ENCODE data around the gene RARB.

Gene RARB

GRCh38 chr3:25448750-25449692 is 21.0 kb downstream of the RARB start:
- no peak for DNase-seq

DNA sequence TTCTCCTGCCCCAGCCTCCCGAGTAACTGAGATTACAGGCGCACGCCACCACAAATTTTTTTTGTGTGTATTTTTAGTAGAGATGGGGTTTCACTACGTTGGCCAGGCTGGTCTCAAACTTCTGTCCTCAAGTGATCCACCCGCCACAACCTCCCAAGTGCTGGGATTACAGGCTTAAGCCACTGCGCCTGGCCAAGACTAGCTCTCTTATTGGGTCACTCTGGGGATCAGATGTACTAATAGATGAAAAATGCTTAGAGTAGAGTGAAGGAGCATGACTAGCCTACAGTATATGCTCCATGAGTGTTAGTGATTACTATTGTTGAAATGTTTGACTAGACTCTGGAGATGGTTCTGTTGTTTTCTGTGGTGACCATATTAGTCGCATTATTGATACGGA is 21.8 kb downstream of the RARB start:
- no peak for DNase-seq

DNA sequence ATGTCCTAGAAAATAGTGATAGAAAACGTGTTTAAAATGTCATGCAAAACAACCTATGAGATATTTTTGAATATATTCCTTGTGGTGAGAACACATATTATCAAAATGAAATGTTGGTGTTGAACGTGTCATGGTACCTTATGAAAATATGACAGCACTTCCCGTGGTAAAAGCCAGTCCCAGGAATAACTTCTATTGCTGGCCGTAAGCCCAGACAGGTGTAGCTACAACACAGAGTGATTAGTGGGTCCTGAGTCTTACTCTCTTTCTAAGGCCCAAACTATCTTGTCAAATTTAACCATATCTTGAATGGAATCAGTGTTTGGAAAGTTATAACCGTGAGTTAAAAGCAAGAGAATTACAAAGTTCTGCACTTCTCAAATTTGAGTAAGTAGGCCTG is 24.1 kb downstream of the RARB start:
- no peak for DNase-seq

- DNase-seq = no peak
Observed at GRCh38 chr3:25452740-25453139, 24.7 kb downstream of the RARB start.

- DNase-seq = no peak
Observed at GRCh38 chr3:25453619-25454004, 25.5 kb downstream of the RARB start.

DNA sequence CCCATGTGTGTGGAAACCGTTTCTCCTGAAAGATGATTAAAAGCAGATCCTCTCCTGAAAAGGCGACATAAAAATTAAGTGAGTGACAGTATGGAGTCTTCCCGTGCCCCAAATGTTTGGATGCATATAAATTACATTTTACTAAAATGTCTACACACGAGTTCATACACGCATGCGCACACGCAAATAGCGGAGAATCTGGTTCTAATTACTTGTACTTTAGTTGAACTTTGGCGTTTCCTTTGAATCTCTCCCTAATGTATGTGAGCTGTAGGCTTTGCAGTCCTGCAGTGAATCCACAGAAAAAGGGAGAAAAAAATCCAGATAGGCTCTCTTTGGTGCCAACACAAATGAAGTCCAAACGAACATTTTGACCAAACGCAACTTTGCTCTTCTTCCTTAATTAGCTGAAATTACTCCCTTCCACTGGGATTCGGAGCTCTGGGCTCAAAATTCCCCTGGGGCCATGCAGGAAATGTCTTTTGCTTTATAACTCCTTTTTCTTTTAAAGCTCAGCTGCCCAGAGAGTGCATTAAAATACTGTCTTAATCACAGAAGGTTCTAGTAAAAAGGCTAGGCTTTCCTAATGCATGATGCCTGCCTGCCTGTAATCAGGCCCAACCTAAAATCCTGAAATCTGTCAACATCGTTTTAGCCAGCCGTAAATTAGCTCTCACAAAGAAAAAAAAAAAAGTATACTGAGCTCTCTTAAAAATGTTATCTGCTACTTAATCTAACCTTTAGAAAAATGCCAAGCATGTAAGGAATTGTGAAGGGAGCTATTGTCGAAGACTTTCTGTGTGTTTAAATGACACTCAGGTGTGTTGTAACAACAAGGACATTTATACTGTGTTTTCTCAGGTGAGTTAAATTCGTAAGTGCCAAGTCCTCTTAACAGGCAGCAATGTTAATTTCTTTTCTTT is 26.2 kb downstream of the RARB start:
- no peak for DNase-seq

DNA sequence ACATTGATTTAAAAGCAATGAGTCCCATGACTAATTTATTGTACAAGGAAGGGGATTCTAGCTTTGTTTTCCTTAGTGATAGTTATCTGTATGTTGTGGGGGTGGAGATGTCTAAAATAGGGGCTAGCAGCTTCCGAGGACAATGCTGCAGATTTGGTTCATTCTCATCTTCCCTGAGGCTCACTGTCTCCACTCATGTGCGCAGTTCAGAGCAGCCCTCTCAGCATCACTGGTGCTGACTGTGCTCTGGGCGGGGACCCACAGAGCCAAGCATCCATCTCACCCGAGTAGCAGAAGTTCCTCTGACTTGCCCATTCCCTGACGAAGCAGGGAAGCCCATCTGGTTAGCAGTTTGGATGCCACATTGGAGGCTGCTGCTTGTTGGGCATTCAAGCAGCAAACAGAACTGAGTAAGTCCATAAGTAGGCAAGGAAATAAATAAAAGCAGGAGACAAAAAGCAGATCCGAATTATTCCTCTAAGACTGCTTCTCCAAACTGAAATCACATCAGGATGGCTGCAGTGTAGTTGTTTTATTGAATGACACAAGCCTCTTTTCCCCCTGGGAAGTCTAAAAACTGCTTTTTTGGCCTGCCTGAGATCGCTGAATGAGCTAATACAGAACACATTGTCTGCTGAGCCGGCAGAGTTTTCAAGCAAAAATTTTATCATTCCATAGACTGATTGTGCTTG is 27.5 kb downstream of the RARB start:
- no peak for DNase-seq

GRCh38 chr3:25456723-25457670 is 28.9 kb downstream of the RARB start:
- no peak for DNase-seq

- DNase-seq = no peak
Observed at GRCh38 chr3:25457671-25458419, 29.8 kb downstream of the RARB start.

- no peak for DNase-seq
Observed at GRCh38 chr3:25458420-25458814, 30.4 kb downstream of the RARB start.

- no peak for DNase-seq
Observed at GRCh38 chr3:25460751-25461150, 32.7 kb downstream of the RARB start.

GRCh38 chr3:25461946-25462345 is 33.9 kb downstream of the RARB start:
- DNase-seq = no peak

DNA sequence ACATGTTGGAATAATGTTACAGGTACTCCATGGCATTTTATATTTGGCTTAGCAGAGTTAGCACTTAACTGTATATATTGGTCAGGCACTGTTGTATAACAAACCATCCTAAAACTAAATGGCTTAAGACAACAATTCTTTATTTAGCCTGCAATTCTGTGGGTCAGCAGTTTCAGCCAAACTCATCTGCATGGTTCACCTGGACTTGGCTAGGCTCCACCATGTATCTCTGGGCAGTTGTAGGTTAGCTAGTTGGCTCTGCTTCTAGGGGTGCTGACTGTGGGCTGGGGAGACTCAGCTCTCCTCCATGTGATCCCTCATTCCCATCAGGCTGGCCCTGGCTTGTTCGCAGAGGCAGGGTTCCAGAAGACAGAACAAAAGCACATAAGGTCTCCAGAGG is 34.4 kb downstream of the RARB start:
- no peak for DNase-seq

DNA sequence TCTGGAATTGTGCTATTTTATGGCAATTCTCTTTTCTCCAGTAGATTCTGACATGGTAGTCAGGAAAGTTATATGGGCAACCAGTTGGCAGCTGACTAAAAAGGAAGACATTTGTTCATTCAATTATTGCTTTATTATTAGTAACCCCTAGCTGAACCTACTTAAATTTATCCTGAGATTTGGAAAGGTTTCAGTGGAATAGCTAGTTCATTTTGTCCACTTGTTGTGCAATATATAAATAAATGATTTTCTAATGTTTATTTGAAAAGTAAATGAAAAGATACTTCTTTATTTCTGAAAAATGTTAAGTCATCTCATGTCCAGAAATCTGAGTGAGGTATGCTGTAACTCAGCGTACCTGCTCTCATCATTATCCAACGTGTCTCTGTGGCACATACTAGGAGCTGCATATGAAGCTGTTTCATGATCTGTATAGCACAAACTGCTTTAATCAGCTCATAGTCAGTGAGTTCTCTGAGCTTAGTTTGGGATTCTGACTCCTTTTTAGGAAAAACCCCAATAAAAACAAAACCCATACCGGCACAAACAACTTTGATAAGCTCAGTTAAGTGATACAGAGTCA is 35.9 kb downstream of the RARB start:
- no peak for DNase-seq

GRCh38 chr3:25465266-25465860 is 37.3 kb downstream of the RARB start:
- DNase-seq = no peak

DNA sequence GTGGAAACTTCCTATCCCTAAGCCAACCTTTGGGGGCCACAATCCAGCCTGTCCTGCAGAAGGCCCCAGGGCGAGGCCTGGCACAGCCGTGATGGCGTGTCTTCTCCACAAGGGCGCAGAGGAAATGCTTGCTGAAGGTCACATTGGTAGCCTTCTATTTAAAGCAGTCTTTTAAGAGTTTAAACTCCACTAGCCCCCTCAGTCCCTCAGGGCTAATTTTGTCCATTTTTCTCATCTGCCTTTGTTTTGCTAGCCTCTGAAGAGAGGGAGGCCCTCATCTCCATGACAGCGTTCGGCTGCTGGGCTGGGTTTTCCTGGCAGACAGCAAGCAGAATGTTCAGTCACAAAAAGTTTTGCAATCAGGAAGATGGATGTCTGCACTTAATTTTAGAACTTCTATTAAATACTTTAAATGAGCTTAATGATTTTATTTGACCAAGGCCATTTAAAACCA is 40.8 kb downstream of the RARB start:
- DNase-seq = no peak

DNA sequence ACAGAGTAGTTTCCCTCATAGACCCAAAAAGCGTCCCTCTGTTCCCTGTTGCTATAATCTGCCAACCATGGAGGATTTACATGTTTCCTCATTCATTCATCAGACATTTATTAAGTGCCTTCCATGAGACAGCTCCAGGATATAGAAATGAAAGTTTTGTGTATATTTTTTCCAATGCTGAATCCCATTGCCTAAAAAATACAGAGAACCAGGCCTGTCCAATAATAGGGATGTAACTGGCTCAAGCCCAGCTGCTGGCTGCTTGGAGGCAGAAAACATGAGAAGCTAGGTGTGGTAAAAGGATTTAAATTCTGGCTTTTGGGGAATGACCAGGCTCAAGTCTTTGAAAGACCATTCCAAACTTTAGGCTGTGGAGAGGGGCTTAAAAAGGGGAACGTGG is 41.5 kb downstream of the RARB start:
- DNase-seq = no peak

GRCh38 chr3:25471081-25471768 is 43.2 kb downstream of the RARB start:
- DNase-seq = no peak

- no peak for DNase-seq
Observed at GRCh38 chr3:25472153-25472552, 44.1 kb downstream of the RARB start.

- no peak for DNase-seq
Observed at GRCh38 chr3:25472731-25473130, 44.7 kb downstream of the RARB start.
